ENCODE results near the gene TRDMT1.

GRCh38 chr10:17153321-17153720, 48.2 kb downstream of the TRDMT1 start:
- TF ChIP-seq CTCF (IDR thresholded peaks at IDR 0.05; ENCODE audit: insufficient read depth, low read depth, low read length), result no peak
- no peak for TF ChIP-seq EZH2 (IDR thresholded peaks at IDR 0.05; ENCODE audit: insufficient read depth, low read length)
